Adrenal gland (tissue), 12 donors: Measurements from ENCODE around the gene ARMC9. TPM values are rescaled to one million over a fixed set of nuclear protein-coding genes. Genes with fewer than 3 reads are reported as not detected.

Experiments used
- DNase-seq, 7 donors: peaks; one replicate each; pipeline ENCODE4 v3.0.0-alpha.2; 2019 to 2020
- H3K27ac ChIP-seq, 5 donors: fragments of 200-600 bp; sonication (generic) in 4 of 5; 1 replicate in 3 of 5; 2 replicates in 2 of 5; pipeline versions ENCODE4 v1.5.1 to v1.8.0; 2016 to 2020; ENCODE audit warnings: mild to moderate bottlenecking in 1 of 5
- H3K27me3 ChIP-seq: fragments of 200-600 bp; 2 replicates; pipeline ENCODE4 v1.8.0; 2021
- H3K36me3 ChIP-seq, 2 donors: fragments of 200-600 bp; replicated peaks in 1 of 2; 1 replicate in 1 of 2; 2 replicates in 1 of 2; pipeline versions ENCODE4 v1.5.1 to v1.8.0; 2018 to 2022
- H3K4me1 ChIP-seq, 2 donors: fragments of 200-600 bp; replicated peaks in 1 of 2; 1 replicate in 1 of 2; 2 replicates in 1 of 2; pipeline versions ENCODE4 v1.5.1 to v1.8.0; 2018 to 2021
- H3K4me3 ChIP-seq, 4 donors: fragments of 200-600 bp; sonication (generic) in 3 of 4; one replicate each; pipeline ENCODE4 v1.5.1; 2016 to 2018
- H3K9me3 ChIP-seq, 3 donors: fragments of 200-600 bp; sonication (generic) in 1 of 3; replicated peaks in 1 of 3; 1 replicate in 2 of 3; 2 replicates in 1 of 3; pipeline versions ENCODE4 v1.5.1 to v1.8.0; 2016 to 2021
- CTCF ChIP-seq, 6 experiments: fragments of 450-650 bp in 4 of 6; fragments of 200-600 bp in 2 of 6; sonication (generic) in 1 of 6; IDR thresholded peaks; 1 replicate in 5 of 6; 2 replicates in 1 of 6; pipeline versions ENCODE4 v1.5.1 to v1.8.0; 2016 to 2021; ENCODE audit warnings: antibody characterized with exemption in 6 of 6, mild to moderate bottlenecking in 2 of 6, moderate library complexity in 1 of 6
- POLR2A ChIP-seq, 2 donors: fragments of 450-650 bp; IDR thresholded peaks; one replicate each; pipeline ENCODE4 v1.6.1; 2017; ENCODE audit warnings: antibody characterized with exemption in 2 of 2, mild to moderate bottlenecking in 2 of 2, moderate library complexity in 1 of 2
- WGBS, 4 donors: extraction: QIAGEN DNeasy Blood & Tissue Kit in 2 of 4; methylation state at CpG; one replicate each; pipeline versions ENCODE4 v1.1.5 to v1.1.7; 2013 to 2017; 5-methylcytosine and 5-hydroxymethylcytosine counted together
- intact Hi-C, 2 donors: fragments of 100-400 bp; cut with DNase I; formaldehyde crosslinking; loops; one replicate each; pipeline versions ENCODE4 v1.14.1 to v1.15.0; 2022 to 2023
- polyA plus RNA-seq, 3 donors: library from polyadenylated mRNA; stranded (reverse); fragments of 200-250 nt in 2 of 3; fragments of 350-450 nt in 1 of 3; fragmentation: Illumina TruSeq in 1 of 3; extraction: RNeasy Lipid Tissue Mini Kit (QIAGEN cat#74804) in 1 of 3; gene quantifications; one replicate each; pipeline ENCODE4 v1.2.3, GENCODE V29; 2013 to 2014
- total RNA-seq, 9 donors: library from RNA; depleted of rRNA in 4 of 9; stranded (reverse); fragments of >200 nt in 4 of 9; fragments of 120-200 nt in 1 of 9; fragmentation: NEBNext Ultra II Directional in 1 of 9; extraction: Animal tissue kit (Norgen Biotek cat#: 25700) in 1 of 9; gene quantifications; one replicate each; pipeline versions ENCODE4 v1.1.0 to v1.2.4, GENCODE V29; 2013 to 2023
- donor health status: healthy with polysubstance abuse.
- donor health status: Bipolar disorder and iron deficiency.
- donor health status: DM: yes; HTN: yes; CAD: no.
- donor health status: DM: no; HTN: no; CAD: no.
- donor health status: DM: no; HTN: no; CAD: no.
- donor health status: DM: yes; HTN: yes; CAD: no.

Gene ARMC9
- total and polyA plus RNA-seq, 12 donors: 22.0 to 109 (median 54.2) TPM

- no peak overlapping the region for H3K4me3 ChIP-seq
- no peak for DNase-seq
- H3K36me3 ChIP-seq: no peaks in the 10 kb centered on the region
- intact Hi-C loops: no loop called here
- WGBS, 4 donors: 88 to 94% (median 94%) methylated on average over 5 of the region's 5 CpGs
- no peak for TF ChIP-seq POLR2A (IDR thresholded peaks at IDR 0.05)
- TF ChIP-seq CTCF (IDR thresholded peaks at IDR 0.05): no peak
- no peaks in the 10 kb centered on the region for H3K9me3 ChIP-seq
- no peaks in the 10 kb centered on the region for H3K27me3 ChIP-seq
- peaks cover 0 to 8% of the 10 kb centered on the region in 2 donors for H3K4me1 ChIP-seq
- no peak overlapping the region for H3K27ac ChIP-seq
Observed at GRCh38 chr2:231351648-231352047, 153.2 kb downstream of the ARMC9 start.

GRCh38 chr2:231353469-231353868, 155.0 kb downstream of the ARMC9 start:
- H3K4me3 ChIP-seq: no peak overlapping the region
- no peaks in the 10 kb centered on the region for H3K4me1 ChIP-seq
- WGBS, 4 donors: 95 to 98% (median 96%) methylated on average over 5 of the region's 6 CpGs; no CpG with 5 or more reads in 1 of the 4 donors
- DNase-seq: no peak
- intact Hi-C loops: no loop called here
- H3K27me3 ChIP-seq: no peaks in the 10 kb centered on the region
- no peak overlapping the region for H3K27ac ChIP-seq
- TF ChIP-seq POLR2A (IDR thresholded peaks at IDR 0.05) (no peak), CTCF (IDR thresholded peaks at IDR 0.05) (no peak)
- no peaks in the 10 kb centered on the region for H3K36me3 ChIP-seq
- no peaks in the 10 kb centered on the region for H3K9me3 ChIP-seq

- no peaks in the 10 kb centered on the region for H3K4me1 ChIP-seq
- intact Hi-C loops: no loop called here
- peak overlapping the region in 2 of 5 donors; percentile 57 for H3K27ac ChIP-seq
- H3K36me3 ChIP-seq: peaks cover 0 to 2% of the 10 kb centered on the region in 2 donors
- H3K9me3 ChIP-seq: no peaks in the 10 kb centered on the region
- DNase-seq: peak in 1 of 7 donors; percentile 65
- WGBS, 4 donors: 74 to 85% (median 78%) methylated on average over 19 to 28 of the region's 28 CpGs
- TF ChIP-seq CTCF (IDR thresholded peaks at IDR 0.05) (no peak), POLR2A (IDR thresholded peaks at IDR 0.05) (no peak)
- no peak overlapping the region for H3K4me3 ChIP-seq
- no peaks in the 10 kb centered on the region for H3K27me3 ChIP-seq
Observed at GRCh38 chr2:231355508-231356465, 157.4 kb downstream of the ARMC9 start.

GRCh38 chr2:231356466-231356844, 158.0 kb downstream of the ARMC9 start:
- H3K9me3 ChIP-seq: no peaks in the 10 kb centered on the region
- H3K27ac ChIP-seq: peak overlapping the region in 1 of 5 donors; percentile 57
- no peaks in the 10 kb centered on the region for H3K27me3 ChIP-seq
- WGBS, 4 donors: 62 to 80% (median 76%) methylated on average over 5 of the region's 5 CpGs
- intact Hi-C loops: no loop called here
- no peak overlapping the region for H3K4me3 ChIP-seq
- TF ChIP-seq POLR2A (IDR thresholded peaks at IDR 0.05): no peak
- no peak for TF ChIP-seq CTCF (IDR thresholded peaks at IDR 0.05)
- no peak for DNase-seq
- peaks cover 0 to 5% of the 10 kb centered on the region in 2 donors for H3K36me3 ChIP-seq
- no peaks in the 10 kb centered on the region for H3K4me1 ChIP-seq
